ENCODE data around the gene ZMIZ1.
A peak's percentile ranks its signal among the peaks of the same experiment; 100 is the strongest.

ZMIZ1 gene

GRCh38 chr10:79159141-79159651, 90.4 kb downstream of the ZMIZ1 start:
- no peak for DNase-seq

- peak; percentile 9 for DNase-seq
These were observed 91.0 kb downstream of the ZMIZ1 start for GRCh38 chr10:79159785-79160184.

GRCh38 chr10:79160191-79160590, 91.4 kb downstream of the ZMIZ1 start:
- no peak for DNase-seq

- no peak for DNase-seq
These were observed 92.8 kb downstream of the ZMIZ1 start for GRCh38 chr10:79161557-79161956.

- DNase-seq = no peak
These were observed 93.3 kb downstream of the ZMIZ1 start for GRCh38 chr10:79162022-79162421.

- DNase-seq = no peak
These were observed 94.3 kb downstream of the ZMIZ1 start for GRCh38 chr10:79162861-79163665.

GRCh38 chr10:79163666-79163975, 94.9 kb downstream of the ZMIZ1 start:
- no peak for DNase-seq

- DNase-seq = no peak
These were observed 95.3 kb downstream of the ZMIZ1 start for GRCh38 chr10:79164075-79164474.

GRCh38 chr10:79165070-79165778, 96.5 kb downstream of the ZMIZ1 start:
- DNase-seq = no peak

GRCh38 chr10:79166312-79166721, 97.6 kb downstream of the ZMIZ1 start:
- no peak for DNase-seq

- DNase-seq = no peak
These were observed 98.0 kb downstream of the ZMIZ1 start for GRCh38 chr10:79166741-79167140.

- no peak for DNase-seq
These were observed 98.8 kb downstream of the ZMIZ1 start for GRCh38 chr10:79167537-79167936.

GRCh38 chr10:79168210-79168609, 99.4 kb downstream of the ZMIZ1 start:
- DNase-seq = no peak

GRCh38 chr10:79170226-79170752, 101.5 kb downstream of the ZMIZ1 start:
- DNase-seq = no peak

GRCh38 chr10:79170993-79171392, 102.2 kb downstream of the ZMIZ1 start:
- no peak for DNase-seq

GRCh38 chr10:79171504-79171903, 102.7 kb downstream of the ZMIZ1 start:
- no peak for DNase-seq

- no peak for DNase-seq
These were observed 104.1 kb downstream of the ZMIZ1 start for GRCh38 chr10:79172881-79173280.

- no peak for DNase-seq
These were observed 105.0 kb downstream of the ZMIZ1 start for GRCh38 chr10:79173582-79174262.

GRCh38 chr10:79176052-79176501, 107.3 kb downstream of the ZMIZ1 start:
- no peak for DNase-seq

- DNase-seq = no peak
These were observed 108.3 kb downstream of the ZMIZ1 start for GRCh38 chr10:79176949-79177602.

GRCh38 chr10:79178070-79178576, 109.4 kb downstream of the ZMIZ1 start:
- DNase-seq = no peak

- DNase-seq = peak; percentile 59
These were observed 109.9 kb downstream of the ZMIZ1 start for GRCh38 chr10:79178614-79179163.

Data from NCI-H2227 treated with DMSO at 0.1 percent for 48 hours (cell line).